Endothelial cell (in vitro differentiated cells): ENCODE results near the gene CDK14. TPM values are rescaled to one million over a fixed set of nuclear protein-coding genes. Genes with fewer than 3 reads are reported as not detected.

Experiments
- DNase-seq: peaks from one replicate; pipeline ENCODE4 v3.0.0; 2021; ENCODE audit warnings: low spot score
- H3K27ac Mint-ChIP-seq: one replicate; pipeline ENCODE4 v1.8.0; 2021; ENCODE audit warnings: mixed read lengths, inconsistent platforms; ENCODE audit not compliant: unreplicated experiment
- H3K27me3 Mint-ChIP-seq: one replicate; pipeline ENCODE4 v1.8.0; 2021; ENCODE audit warnings: mild to moderate bottlenecking, moderate library complexity, mixed read lengths, inconsistent platforms; ENCODE audit not compliant: unreplicated experiment
- H3K36me3 Mint-ChIP-seq: one replicate; pipeline ENCODE4 v1.8.0; 2021; ENCODE audit warnings: mild to moderate bottlenecking, low read depth, mixed read lengths, inconsistent platforms; ENCODE audit not compliant: unreplicated experiment
- H3K4me1 Mint-ChIP-seq: one replicate; pipeline ENCODE4 v1.8.0; 2021; ENCODE audit warnings: mild to moderate bottlenecking, mixed read lengths, inconsistent platforms; ENCODE audit not compliant: unreplicated experiment
- H3K4me3 Mint-ChIP-seq: one replicate; pipeline ENCODE4 v1.8.0; 2021; ENCODE audit warnings: mild to moderate bottlenecking, mixed read lengths, inconsistent platforms; ENCODE audit not compliant: unreplicated experiment
- H3K9me3 Mint-ChIP-seq: one replicate; pipeline ENCODE4 v1.8.0; 2021; ENCODE audit warnings: mixed read lengths, inconsistent platforms; ENCODE audit not compliant: unreplicated experiment
- total RNA-seq: library from RNA; stranded (reverse); fragmentation: NEBNext Ultra II Directional; extraction: Animal tissue kit (Norgen Biotek cat#: 25700); gene quantifications from one replicate; pipeline ENCODE4 v1.2.1, GENCODE V29; 2021; ENCODE audit not compliant: unreplicated experiment
- TF ChIP-seq, protein P1 (sequence below): fragments of 200-600 bp; sonication (generic); IDR thresholded peaks from one replicate; pipeline ENCODE4 v1.5.0; 2021; ENCODE audit warnings: antibody characterized with exemption; ENCODE audit not compliant: unreplicated experiment

The CDK14 gene
- total RNA-seq, 1 donor from 2014 or later, result 30.2 TPM

DNA sequence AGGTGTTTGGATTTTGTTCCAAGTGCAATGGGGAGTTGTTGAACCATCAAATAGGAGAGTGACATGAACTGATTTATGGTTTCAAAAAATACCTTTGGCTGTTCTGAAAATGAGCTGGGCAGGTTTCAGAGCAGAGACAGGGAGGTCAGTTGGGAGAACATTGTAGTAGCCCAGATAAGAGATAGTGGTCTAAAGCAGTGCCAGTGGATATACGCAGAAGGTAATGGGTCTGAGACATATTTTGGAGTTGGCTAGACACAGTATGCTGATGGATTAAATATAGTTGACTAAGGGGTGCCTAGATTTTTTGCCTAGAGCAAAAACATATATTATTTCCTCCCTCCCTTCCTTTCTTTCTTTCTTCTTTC lies 21.3 kb upstream of the CDK14 start:
- Mint-ChIP-seq H3K9me3 (no peaks in the 10 kb centered on the region), H3K27ac (no peak overlapping the region), H3K4me3 (no peak overlapping the region), H3K27me3 (no peaks in the 10 kb centered on the region), H3K36me3 (no peaks in the 10 kb centered on the region), H3K4me1 (no peaks in the 10 kb centered on the region)
- TF ChIP-seq, protein P1, sequence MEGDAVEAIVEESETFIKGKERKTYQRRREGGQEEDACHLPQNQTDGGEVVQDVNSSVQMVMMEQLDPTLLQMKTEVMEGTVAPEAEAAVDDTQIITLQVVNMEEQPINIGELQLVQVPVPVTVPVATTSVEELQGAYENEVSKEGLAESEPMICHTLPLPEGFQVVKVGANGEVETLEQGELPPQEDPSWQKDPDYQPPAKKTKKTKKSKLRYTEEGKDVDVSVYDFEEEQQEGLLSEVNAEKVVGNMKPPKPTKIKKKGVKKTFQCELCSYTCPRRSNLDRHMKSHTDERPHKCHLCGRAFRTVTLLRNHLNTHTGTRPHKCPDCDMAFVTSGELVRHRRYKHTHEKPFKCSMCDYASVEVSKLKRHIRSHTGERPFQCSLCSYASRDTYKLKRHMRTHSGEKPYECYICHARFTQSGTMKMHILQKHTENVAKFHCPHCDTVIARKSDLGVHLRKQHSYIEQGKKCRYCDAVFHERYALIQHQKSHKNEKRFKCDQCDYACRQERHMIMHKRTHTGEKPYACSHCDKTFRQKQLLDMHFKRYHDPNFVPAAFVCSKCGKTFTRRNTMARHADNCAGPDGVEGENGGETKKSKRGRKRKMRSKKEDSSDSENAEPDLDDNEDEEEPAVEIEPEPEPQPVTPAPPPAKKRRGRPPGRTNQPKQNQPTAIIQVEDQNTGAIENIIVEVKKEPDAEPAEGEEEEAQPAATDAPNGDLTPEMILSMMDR, result no peak
- no peak for DNase-seq

DNA sequence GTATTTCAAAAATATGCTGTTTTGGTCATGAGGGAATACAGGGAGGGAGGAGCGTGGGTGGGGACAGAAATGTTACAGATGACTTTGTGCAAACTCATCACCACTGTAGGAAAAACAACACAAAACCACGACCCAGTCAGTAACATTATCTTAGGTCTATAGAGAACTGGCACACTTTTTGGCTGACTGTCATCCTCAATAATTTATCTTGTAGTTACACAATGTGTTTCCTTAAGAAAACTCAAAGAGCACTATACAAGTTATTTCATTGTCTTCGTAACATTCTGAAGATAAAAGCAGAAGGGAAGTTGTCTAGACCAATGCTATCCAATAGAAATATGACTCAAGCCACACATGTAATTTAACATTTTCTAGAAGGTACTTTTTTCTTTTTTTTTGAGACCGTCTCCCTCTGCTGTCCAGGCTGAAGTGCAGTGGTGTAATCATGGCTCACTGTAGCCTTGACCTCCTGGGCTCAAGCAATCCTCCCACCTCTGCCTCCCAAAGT lies 16.9 kb upstream of the CDK14 start:
- Mint-ChIP-seq H3K9me3 (no peaks in the 10 kb centered on the region), H3K4me3 (no peak overlapping the region), H3K36me3 (no peaks in the 10 kb centered on the region), H3K27ac (no peak overlapping the region), H3K27me3 (peaks cover 2% of the 10 kb centered on the region), H3K4me1 (no peaks in the 10 kb centered on the region)
- DNase-seq, result no peak
- TF ChIP-seq, protein P1, result no peak

DNA sequence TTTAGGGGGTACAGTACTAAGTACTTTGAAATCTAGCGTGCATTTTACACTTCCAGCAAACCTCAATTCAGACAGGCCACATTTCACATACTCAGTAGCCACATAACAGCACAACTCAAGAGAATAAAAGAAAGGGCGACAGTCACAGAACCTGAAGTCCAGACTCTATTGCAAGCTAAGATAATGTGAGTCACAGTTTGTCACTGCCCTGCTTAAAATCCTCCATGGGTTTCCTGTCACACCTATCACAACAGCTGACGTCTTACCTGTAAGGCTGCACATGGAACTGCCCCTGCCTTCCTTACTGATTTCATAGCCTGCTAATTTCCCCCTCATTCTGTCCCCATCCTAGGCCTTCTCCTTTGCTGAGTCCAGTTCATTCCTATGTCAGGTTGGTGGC lies 16.1 kb upstream of the CDK14 start:
- H3K9me3 Mint-ChIP-seq, result no peaks in the 10 kb centered on the region
- TF ChIP-seq, protein P1, result no peak
- H3K27ac Mint-ChIP-seq, result no peak overlapping the region
- H3K4me1 Mint-ChIP-seq, result no peaks in the 10 kb centered on the region
- no peak for DNase-seq
- no peak overlapping the region for H3K4me3 Mint-ChIP-seq
- peaks cover 2% of the 10 kb centered on the region for H3K27me3 Mint-ChIP-seq
- no peaks in the 10 kb centered on the region for H3K36me3 Mint-ChIP-seq

DNA sequence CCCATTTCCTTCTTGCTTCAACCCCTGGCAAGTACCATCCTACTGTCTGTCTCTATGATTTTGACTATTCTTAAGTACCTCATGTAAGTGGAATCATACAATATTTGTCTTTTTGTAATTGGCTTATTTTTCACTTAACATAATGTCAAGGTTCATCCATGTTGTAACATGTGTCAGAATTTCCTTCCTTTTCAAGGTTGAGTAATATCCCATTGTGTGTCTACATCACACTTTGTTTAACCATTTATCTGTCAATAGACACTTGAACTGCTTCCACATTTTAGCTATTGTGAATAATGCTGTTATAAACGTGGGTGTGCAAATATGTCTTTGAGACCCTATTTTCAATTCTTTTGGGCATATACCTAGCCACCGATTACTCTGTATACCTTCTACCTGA lies 14.0 kb upstream of the CDK14 start:
- Mint-ChIP-seq H3K27ac (no peak overlapping the region), H3K9me3 (no peaks in the 10 kb centered on the region), H3K4me3 (no peak overlapping the region), H3K4me1 (no peaks in the 10 kb centered on the region), H3K27me3 (peaks cover 2% of the 10 kb centered on the region), H3K36me3 (no peaks in the 10 kb centered on the region)
- TF ChIP-seq, protein P1, result no peak
- no peak for DNase-seq

DNA sequence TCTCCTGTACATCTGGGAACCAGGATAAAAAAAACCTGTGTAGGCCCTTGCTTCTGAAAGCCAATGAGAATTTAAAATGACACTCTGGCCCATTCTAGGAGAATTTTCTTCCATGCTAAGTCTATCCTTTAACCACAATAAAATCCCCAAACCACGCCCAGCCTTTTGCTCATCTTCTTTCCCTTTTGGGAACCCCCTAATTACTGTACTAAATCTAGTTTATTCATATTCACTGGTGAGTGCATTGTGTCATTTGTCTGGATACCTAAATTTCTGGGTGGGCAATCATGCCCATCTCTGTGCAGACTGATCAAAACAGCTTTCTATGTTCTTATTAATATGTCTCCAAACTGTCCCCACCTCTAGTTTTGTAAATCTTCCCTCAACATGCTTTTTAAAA lies 11.7 kb upstream of the CDK14 start:
- Mint-ChIP-seq H3K36me3 (no peaks in the 10 kb centered on the region), H3K4me3 (no peak overlapping the region), H3K9me3 (no peaks in the 10 kb centered on the region), H3K4me1 (no peaks in the 10 kb centered on the region), H3K27me3 (peaks cover 2% of the 10 kb centered on the region), H3K27ac (no peak overlapping the region)
- no peak for DNase-seq
- TF ChIP-seq, protein P1, result no peak
